SU-DHL-6 (cell line): Measurements from ENCODE around the gene KRT2.

Experiments used
- H2AFZ ChIP-seq: fragments of 200-600 bp; sonication (generic); 2 replicates; pipeline ENCODE4 v1.6.1; 2014; ENCODE audit warnings: low read depth, mild to moderate bottlenecking, moderate library complexity, mixed read lengths, antibody characterized with exemption, low read length; ENCODE audit not compliant: severe bottlenecking
- H3F3A ChIP-seq: fragments of 200-600 bp; shearing (Covaris generic); 2 replicates; pipeline ENCODE4 v1.6.0; 2016; ENCODE audit warnings: antibody characterized with exemption, mild to moderate bottlenecking; ENCODE audit not compliant: insufficient read depth
- H3K27ac ChIP-seq: fragments of 200-600 bp; sonication (generic); 2 replicates; pipeline ENCODE4 v1.5.1; 2016; ENCODE audit warnings: low read depth, mild to moderate bottlenecking, low read length, moderate library complexity, mixed read lengths
- H3K27me3 ChIP-seq: fragments of 200-600 bp; sonication (generic), shearing (Covaris generic); 2 replicates; pipeline ENCODE4 v1.6.0; 2014; ENCODE audit warnings: mild to moderate bottlenecking, low read length
- H3K36me3 ChIP-seq: fragments of 200-600 bp; sonication (generic); 2 replicates; pipeline ENCODE4 v1.6.1; 2014; ENCODE audit warnings: mild to moderate bottlenecking, low read length, mixed read lengths
- H3K4me2 ChIP-seq: fragments of 300-600, 200-600 bp; shearing (Covaris generic), sonication (generic); 2 replicates; pipeline ENCODE4 v1.6.0; 2014; ENCODE audit warnings: low read length, low read depth, mild to moderate bottlenecking; ENCODE audit not compliant: poor library complexity, severe bottlenecking
- H3K4me3 ChIP-seq: fragments of 200-600 bp; sonication (generic); 2 replicates; pipeline ENCODE4 v1.5.1; 2014; ENCODE audit warnings: antibody characterized with exemption, low read length, mild to moderate bottlenecking, mixed read lengths; ENCODE audit not compliant: insufficient read depth, poor library complexity, severe bottlenecking
- H3K79me2 ChIP-seq: fragments of 200-600 bp; sonication (generic); 2 replicates; pipeline ENCODE4 v1.6.1; 2014; ENCODE audit warnings: mild to moderate bottlenecking, low read length, moderate library complexity; ENCODE audit not compliant: insufficient read depth
- H3K9ac ChIP-seq: fragments of 200-600 bp; sonication (generic); 2 replicates; pipeline ENCODE4 v1.7.0; 2014; ENCODE audit warnings: mild to moderate bottlenecking, low read length
- H3K9me2 ChIP-seq: fragments of 200-600 bp; sonication (generic); replicated peaks from 2 replicates; pipeline ENCODE4 v1.6.1; 2014; ENCODE audit warnings: low read length; ENCODE audit not compliant: insufficient read depth
- H3K9me3 ChIP-seq: fragments of 200-600 bp; sonication (generic); 2 replicates; pipeline ENCODE4 v1.6.1; 2014; ENCODE audit warnings: low read length, mixed read lengths; ENCODE audit not compliant: insufficient read depth
- H4K20me1 ChIP-seq: fragments of 200-600 bp; sonication (generic); 2 replicates; pipeline ENCODE4 v1.6.1; 2014; ENCODE audit warnings: low read depth, mild to moderate bottlenecking, antibody characterized with exemption, low read length, moderate library complexity, mixed read lengths
- CTCF ChIP-seq: fragments of 200-600 bp; sonication (generic); IDR thresholded peaks from one replicate; pipeline ENCODE4 v1.5.1; 2017; ENCODE audit warnings: antibody characterized with exemption, mild to moderate bottlenecking, low read length, moderate library complexity; ENCODE audit not compliant: insufficient read depth, poor library complexity, severe bottlenecking
- EZH2phosphoT487 ChIP-seq: fragments of 200-600 bp; sonication (generic), shearing (Covaris generic); conservative IDR thresholded peaks from 2 replicates; pipeline ENCODE4 v1.6.1; 2018; ENCODE audit warnings: mild to moderate bottlenecking, antibody characterized with exemption, low read length, moderate library complexity, mixed read lengths

The KRT2 gene

GRCh38 chr12:52650520-52651081, 1.4 kb downstream of the KRT2 start:
- Histone ChIP-seq H3K27me3 (no peaks in the 10 kb centered on the region), H3K79me2 (no peaks in the 10 kb centered on the region), H3K9me2 (no peaks in the 10 kb centered on the region), H4K20me1 (no peaks in the 10 kb centered on the region), H3K9ac (no peak overlapping the region), H3K4me2 (no peak overlapping the region), H2AFZ (no peak overlapping the region), H3F3A (no peaks in the 10 kb centered on the region), H3K27ac (no peak overlapping the region), H3K4me3 (no peak overlapping the region), H3K36me3 (no peaks in the 10 kb centered on the region), H3K9me3 (no peaks in the 10 kb centered on the region)
- TF ChIP-seq CTCF, result no peak
- no peak for TF ChIP-seq EZH2phosphoT487

GRCh38 chr12:52649066-52649465, 2.9 kb downstream of the KRT2 start:
- Histone ChIP-seq H3K4me2 (no peak overlapping the region), H3K4me3 (no peak overlapping the region), H3K27me3 (no peaks in the 10 kb centered on the region), H3K27ac (no peak overlapping the region), H3F3A (no peaks in the 10 kb centered on the region), H3K9ac (no peak overlapping the region), H3K79me2 (no peaks in the 10 kb centered on the region), H3K9me2 (no peaks in the 10 kb centered on the region), H2AFZ (no peak overlapping the region), H3K9me3 (no peaks in the 10 kb centered on the region), H3K36me3 (no peaks in the 10 kb centered on the region), H4K20me1 (no peaks in the 10 kb centered on the region)
- no peak for TF ChIP-seq EZH2phosphoT487
- TF ChIP-seq CTCF, result no peak

GRCh38 chr12:52648012-52648550, 3.9 kb downstream of the KRT2 start:
- Histone ChIP-seq H4K20me1 (no peaks in the 10 kb centered on the region), H3K4me3 (no peak overlapping the region), H3K9me3 (no peaks in the 10 kb centered on the region), H3K9me2 (no peaks in the 10 kb centered on the region), H3F3A (no peaks in the 10 kb centered on the region), H3K27ac (no peak overlapping the region), H2AFZ (no peak overlapping the region), H3K9ac (no peak overlapping the region), H3K79me2 (no peaks in the 10 kb centered on the region), H3K27me3 (no peaks in the 10 kb centered on the region), H3K36me3 (no peaks in the 10 kb centered on the region), H3K4me2 (no peak overlapping the region)
- TF ChIP-seq EZH2phosphoT487, result no peak
- TF ChIP-seq CTCF, result no peak
